Natural killer cell (primary cell): ENCODE data around the gene PLN. TPM values are rescaled to one million over a fixed set of nuclear protein-coding genes. Genes with fewer than 3 reads are reported as not detected.
A peak's percentile ranks its signal among the peaks of the same experiment; 100 is the strongest.

Experiments
- ATAC-seq, 3 donors: fragments of 150-1000 bp in 2 of 3; fragments of 200-7000 bp in 1 of 3; cut with Tn5 transposase; 1 replicate in 1 of 3; 2 replicates in 2 of 3; pipeline ENCODE4 v1.10.0; 2021; ENCODE audit warnings: mild to moderate bottlenecking in 2 of 3, moderate library complexity in 2 of 3
- DNase-seq, 2 donors: peaks; one replicate each; pipeline versions ENCODE4 v3.0.0 to v3.0.0-alpha.2; 2013 to 2021; ENCODE audit warnings: mixed read lengths in 1 of 2
- H3K27ac ChIP-seq: one replicate; pipeline ENCODE4 v1.5.1; 2013; ENCODE audit warnings: mild to moderate bottlenecking, low read length
- H3K27me3 ChIP-seq: one replicate; pipeline ENCODE4 v1.6.1; 2013; ENCODE audit warnings: low read length; ENCODE audit not compliant: control insufficient read depth, insufficient read depth
- H3K36me3 ChIP-seq: one replicate; pipeline ENCODE4 v1.6.1; 2013; ENCODE audit warnings: low read length; ENCODE audit not compliant: control insufficient read depth, insufficient read depth
- H3K4me1 ChIP-seq: one replicate; pipeline ENCODE4 v1.6.1; 2013; ENCODE audit warnings: low read length; ENCODE audit not compliant: control insufficient read depth, insufficient read depth
- H3K4me3 ChIP-seq: one replicate; pipeline ENCODE4 v1.5.1; 2013; ENCODE audit warnings: low read length
- H3K9me3 ChIP-seq: one replicate; pipeline ENCODE4 v1.6.1; 2013; ENCODE audit warnings: low read length; ENCODE audit not compliant: control insufficient read depth, insufficient read depth
- H3K27ac Mint-ChIP-seq, 2 donors: one replicate each; pipeline ENCODE4 v1.8.0; 2022; ENCODE audit warnings: mild to moderate bottlenecking in 2 of 2, mixed read lengths in 2 of 2, moderate library complexity in 1 of 2
- H3K27me3 Mint-ChIP-seq, 2 donors: one replicate each; pipeline ENCODE4 v1.8.0; 2022; ENCODE audit warnings: low read depth in 2 of 2, mixed read lengths in 2 of 2
- H3K36me3 Mint-ChIP-seq: one replicate; pipeline ENCODE4 v1.8.0; 2022; ENCODE audit warnings: mixed read lengths
- H3K4me1 Mint-ChIP-seq, 2 donors: one replicate each; pipeline ENCODE4 v1.8.0; 2022; ENCODE audit warnings: mixed read lengths in 2 of 2
- H3K4me3 Mint-ChIP-seq: one replicate; pipeline ENCODE4 v1.8.0; 2022; ENCODE audit warnings: mild to moderate bottlenecking, moderate library complexity, mixed read lengths
- H3K9me3 Mint-ChIP-seq, 2 donors: one replicate each; pipeline ENCODE4 v1.8.0; 2022; ENCODE audit warnings: mixed read lengths in 2 of 2
- WGBS: methylation state at CpG from one replicate; pipeline ENCODE4 v1.1.7; 2013; ENCODE audit warnings: missing lambda C conversion rate; ENCODE audit not compliant: insufficient coverage; 5-methylcytosine and 5-hydroxymethylcytosine counted together
- intact Hi-C: fragments of 100-400 bp; cut with micrococcal nuclease; formaldehyde crosslinking; loops from one replicate; pipeline ENCODE4 v1.14.2; 2022
- total RNA-seq, 4 donors: library from RNA; stranded (reverse); fragments of 120-200 nt in 1 of 4; gene quantifications; one replicate each; pipeline versions ENCODE4 v1.2.3 to v1.2.4, GENCODE V29; 2013 to 2022
- TF ChIP-seq, protein P1 (sequence below): fragments of 200-600 bp; IDR thresholded peaks from one replicate; pipeline ENCODE4 v1.8.0; 2022; ENCODE audit warnings: antibody characterized with exemption

Gene PLN
- total RNA-seq, 3 donors from 2014 or later (not counting 1 experiment from before 2014, with no cell fraction given), result not detected

GRCh38 chr6:118578617-118579016 lies 30.5 kb downstream of the PLN start:
- H3K4me3 ChIP-seq, result no peak overlapping the region
- Mint-ChIP-seq H3K36me3 (peaks cover 32% of the 10 kb centered on the region), H3K4me3 (no peak overlapping the region), H3K27ac (no peak overlapping the region), H3K27me3 (no peaks in the 10 kb centered on the region), H3K9me3 (peaks cover 9 to 17% of the 10 kb centered on the region in 2 donors), H3K4me1 (peaks cover 17 to 37% of the 10 kb centered on the region in 2 donors)
- intact Hi-C loops, result no loop called here
- WGBS, result 97% methylated on average over 12 of the region's 12 CpGs
- DNase-seq (no peak), ATAC-seq (no peak)
- H3K27me3 ChIP-seq, result no peaks in the 10 kb centered on the region
- H3K9me3 ChIP-seq, result peaks cover 32% of the 10 kb centered on the region
- no peak overlapping the region for H3K27ac ChIP-seq
- H3K4me1 ChIP-seq, result peaks cover 5% of the 10 kb centered on the region
- TF ChIP-seq, protein P1, sequence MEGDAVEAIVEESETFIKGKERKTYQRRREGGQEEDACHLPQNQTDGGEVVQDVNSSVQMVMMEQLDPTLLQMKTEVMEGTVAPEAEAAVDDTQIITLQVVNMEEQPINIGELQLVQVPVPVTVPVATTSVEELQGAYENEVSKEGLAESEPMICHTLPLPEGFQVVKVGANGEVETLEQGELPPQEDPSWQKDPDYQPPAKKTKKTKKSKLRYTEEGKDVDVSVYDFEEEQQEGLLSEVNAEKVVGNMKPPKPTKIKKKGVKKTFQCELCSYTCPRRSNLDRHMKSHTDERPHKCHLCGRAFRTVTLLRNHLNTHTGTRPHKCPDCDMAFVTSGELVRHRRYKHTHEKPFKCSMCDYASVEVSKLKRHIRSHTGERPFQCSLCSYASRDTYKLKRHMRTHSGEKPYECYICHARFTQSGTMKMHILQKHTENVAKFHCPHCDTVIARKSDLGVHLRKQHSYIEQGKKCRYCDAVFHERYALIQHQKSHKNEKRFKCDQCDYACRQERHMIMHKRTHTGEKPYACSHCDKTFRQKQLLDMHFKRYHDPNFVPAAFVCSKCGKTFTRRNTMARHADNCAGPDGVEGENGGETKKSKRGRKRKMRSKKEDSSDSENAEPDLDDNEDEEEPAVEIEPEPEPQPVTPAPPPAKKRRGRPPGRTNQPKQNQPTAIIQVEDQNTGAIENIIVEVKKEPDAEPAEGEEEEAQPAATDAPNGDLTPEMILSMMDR, result no peak
- H3K36me3 ChIP-seq, result peaks cover 9% of the 10 kb centered on the region

DNA sequence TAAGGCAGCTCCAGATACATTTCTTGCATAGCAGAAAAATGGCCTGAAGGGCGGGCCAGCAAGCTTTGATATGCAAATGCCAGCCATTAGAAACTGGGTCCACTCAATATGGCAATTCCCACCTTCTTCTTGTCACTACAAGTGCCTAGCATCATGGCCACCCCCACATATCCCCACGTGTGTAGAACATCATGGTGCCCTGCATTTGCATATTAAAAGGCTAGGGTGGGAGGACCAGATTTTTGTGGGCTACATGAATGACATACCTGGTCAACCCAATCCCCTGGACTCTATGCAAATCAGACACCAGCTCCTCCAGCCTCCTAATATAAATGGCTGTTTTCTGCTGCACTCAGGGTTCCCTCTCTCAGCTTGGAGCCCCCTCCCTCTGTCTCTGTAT lies 31.7 kb downstream of the PLN start:
- H3K36me3 ChIP-seq, result peaks cover 2% of the 10 kb centered on the region
- peaks cover 21% of the 10 kb centered on the region for H3K9me3 ChIP-seq
- no peak for DNase-seq
- no peak overlapping the region for H3K27ac ChIP-seq
- TF ChIP-seq, protein P1, result no peak
- H3K4me3 ChIP-seq, result no peak overlapping the region
- Mint-ChIP-seq H3K4me3 (no peak overlapping the region), H3K36me3 (peaks cover 21% of the 10 kb centered on the region), H3K4me1 (peaks cover 17 to 37% of the 10 kb centered on the region in 2 donors), H3K27me3 (no peaks in the 10 kb centered on the region), H3K27ac (no peak overlapping the region), H3K9me3 (peaks cover 2 to 9% of the 10 kb centered on the region in 2 donors)
- intact Hi-C loops, result loop anchor here (1.0 kb wide), 1 partner anchor 295 kb away; no protein-coding TSS in a partner anchor
- H3K27me3 ChIP-seq, result no peaks in the 10 kb centered on the region
- no peak for ATAC-seq
- H3K4me1 ChIP-seq, result peaks cover 5% of the 10 kb centered on the region
- WGBS, result 100% methylated on average over 1 of the region's 2 CpGs

DNA sequence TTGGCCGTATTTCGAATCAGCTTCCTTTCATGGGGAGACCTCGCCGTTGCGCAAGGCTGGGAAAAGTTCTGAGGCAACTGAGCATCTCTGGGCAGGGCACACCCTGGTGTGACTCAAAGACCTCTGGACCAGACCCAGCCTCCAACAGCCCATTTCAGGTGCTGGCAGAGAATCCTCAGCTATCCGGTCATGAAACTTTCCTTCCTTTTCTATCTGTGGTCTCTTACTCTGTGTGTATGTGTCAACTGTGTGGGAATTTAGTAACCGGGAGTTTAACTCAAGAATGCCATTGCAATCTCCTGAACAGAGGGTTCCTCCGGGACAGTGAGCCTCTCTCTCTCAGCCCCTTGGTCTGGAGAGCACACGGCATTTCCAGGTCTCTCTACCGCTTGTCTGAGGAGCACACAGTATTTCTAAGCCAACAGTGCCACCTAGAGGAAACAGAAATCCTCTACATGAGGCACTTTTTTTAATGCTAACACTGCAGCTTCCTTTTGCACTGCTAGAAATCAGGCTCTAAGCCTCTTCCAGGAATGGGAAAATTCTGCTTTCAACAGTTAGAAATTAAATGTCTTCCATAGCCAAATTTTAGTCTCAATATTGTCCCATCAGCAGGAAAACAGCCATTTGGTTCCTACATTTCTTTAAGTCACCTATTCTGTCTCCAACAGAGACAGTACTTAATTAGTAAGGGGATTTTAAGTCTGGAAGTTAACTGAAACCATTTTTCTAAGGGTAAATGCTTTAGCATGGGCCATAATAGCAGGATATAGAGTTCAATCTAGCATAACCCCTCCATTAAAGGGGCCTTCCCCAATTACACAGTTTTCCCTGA lies 32.7 kb downstream of the PLN start:
- Mint-ChIP-seq H3K36me3 (peaks cover 14% of the 10 kb centered on the region), H3K27ac (peak overlapping the region; percentile 28 to 72), H3K9me3 (peaks cover 2 to 6% of the 10 kb centered on the region in 2 donors), H3K4me3 (peak overlapping the region; percentile 26), H3K27me3 (no peaks in the 10 kb centered on the region), H3K4me1 (peaks cover 17 to 34% of the 10 kb centered on the region in 2 donors)
- Histone ChIP-seq H3K4me3 (no peak overlapping the region), H3K27me3 (no peaks in the 10 kb centered on the region), H3K36me3 (peaks cover 2% of the 10 kb centered on the region), H3K9me3 (peaks cover 19% of the 10 kb centered on the region), H3K4me1 (peaks cover 5% of the 10 kb centered on the region), H3K27ac (no peak overlapping the region)
- WGBS, result 70% methylated on average over 9 of the region's 10 CpGs
- intact Hi-C loops, result loop anchor here (1.0 kb wide), 2 partner anchors 297 to 605 kb away; no protein-coding TSS in a partner anchor
- ATAC-seq (peak; percentile 79 to 92 (median 80)), DNase-seq (peak in 1 of 2 donors; percentile 77)
- TF ChIP-seq, protein P1, result peak; percentile 71
